HT-29 (cell line): ENCODE results near the gene SLC35A4. TPM values are rescaled to one million over a fixed set of nuclear protein-coding genes. Genes with fewer than 3 reads are reported as not detected.
"Not testable (repeated sequence)": the region's sequence is repeated elsewhere in the genome, so short reads cannot be mapped to it uniquely, and the experiment has no call there.

Experiments
- DNase-seq: peaks from one replicate; pipeline ENCODE4 v3.0.0-alpha.2; 2015; ENCODE audit warnings: low spot score
- total RNA-seq: library from RNA; depleted of rRNA; stranded (reverse); fragments of >200 nt; shearing (Covaris generic); gene quantifications from 2 replicates; pipeline ENCODE4 v1.2.3, GENCODE V29; 2014

Gene SLC35A4
- total RNA-seq, 1 experiment from 2014 or later, result 30.2 TPM

DNA sequence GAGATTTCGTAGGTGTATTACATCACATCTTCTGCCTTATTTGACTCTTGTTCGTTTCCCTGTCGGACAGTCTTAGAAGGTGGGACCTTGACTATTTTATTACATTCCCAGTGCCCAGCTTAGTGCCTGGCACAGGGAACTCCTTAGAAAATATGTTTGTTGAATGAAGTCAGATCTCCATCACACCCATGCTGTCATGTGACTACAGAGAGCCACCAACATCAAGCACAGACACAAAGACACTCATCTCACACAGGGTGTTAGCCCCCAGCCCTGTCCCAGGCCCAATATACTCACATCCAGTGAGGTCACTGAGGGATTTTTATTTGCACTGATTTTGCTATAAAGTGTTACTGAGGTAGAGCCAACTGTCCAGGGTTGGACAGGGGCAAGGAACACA is 6.7 kb upstream of the SLC35A4 start:
- DNase-seq, result no peak

DNA sequence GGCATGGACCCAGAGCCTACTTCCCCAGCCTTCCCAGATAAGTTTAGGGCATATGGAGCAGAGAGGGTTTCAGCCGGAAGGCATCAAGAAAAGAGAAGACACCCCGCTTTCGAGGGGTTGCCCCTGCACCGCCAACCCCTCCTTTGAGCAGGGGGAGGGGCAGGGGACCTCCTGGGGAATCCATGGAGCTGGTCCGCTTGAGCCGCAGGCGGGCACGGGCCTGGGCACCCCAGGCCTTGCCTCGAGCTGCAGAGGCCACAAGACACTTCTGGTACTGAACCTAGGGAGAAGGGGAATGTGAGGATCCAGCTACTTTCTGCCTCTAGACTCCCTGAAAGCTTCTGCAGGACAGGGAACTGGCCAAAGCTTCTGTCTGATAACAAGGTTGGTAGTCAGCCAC is 6.1 kb upstream of the SLC35A4 start:
- DNase-seq, result no peak

DNA sequence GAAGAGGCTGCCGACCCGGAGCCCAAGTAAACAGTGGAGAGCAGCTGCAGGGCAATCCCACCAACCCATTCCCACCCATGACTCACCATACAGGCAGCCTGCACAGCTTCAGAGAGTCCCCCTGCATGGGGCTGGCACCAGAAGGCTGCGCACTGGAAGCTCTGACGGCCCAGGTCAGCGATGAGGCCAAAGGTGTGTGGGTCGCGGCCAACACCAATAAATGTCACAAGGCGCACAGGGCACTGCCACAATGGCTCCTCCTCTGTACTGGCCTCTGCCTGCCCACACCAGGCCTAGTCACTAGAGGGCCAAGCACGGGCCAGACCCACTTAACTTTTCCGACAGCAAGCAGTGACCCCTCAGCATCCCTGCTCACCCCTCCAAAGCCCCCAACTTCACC is 4.4 kb upstream of the SLC35A4 start:
- no peak for DNase-seq

DNA sequence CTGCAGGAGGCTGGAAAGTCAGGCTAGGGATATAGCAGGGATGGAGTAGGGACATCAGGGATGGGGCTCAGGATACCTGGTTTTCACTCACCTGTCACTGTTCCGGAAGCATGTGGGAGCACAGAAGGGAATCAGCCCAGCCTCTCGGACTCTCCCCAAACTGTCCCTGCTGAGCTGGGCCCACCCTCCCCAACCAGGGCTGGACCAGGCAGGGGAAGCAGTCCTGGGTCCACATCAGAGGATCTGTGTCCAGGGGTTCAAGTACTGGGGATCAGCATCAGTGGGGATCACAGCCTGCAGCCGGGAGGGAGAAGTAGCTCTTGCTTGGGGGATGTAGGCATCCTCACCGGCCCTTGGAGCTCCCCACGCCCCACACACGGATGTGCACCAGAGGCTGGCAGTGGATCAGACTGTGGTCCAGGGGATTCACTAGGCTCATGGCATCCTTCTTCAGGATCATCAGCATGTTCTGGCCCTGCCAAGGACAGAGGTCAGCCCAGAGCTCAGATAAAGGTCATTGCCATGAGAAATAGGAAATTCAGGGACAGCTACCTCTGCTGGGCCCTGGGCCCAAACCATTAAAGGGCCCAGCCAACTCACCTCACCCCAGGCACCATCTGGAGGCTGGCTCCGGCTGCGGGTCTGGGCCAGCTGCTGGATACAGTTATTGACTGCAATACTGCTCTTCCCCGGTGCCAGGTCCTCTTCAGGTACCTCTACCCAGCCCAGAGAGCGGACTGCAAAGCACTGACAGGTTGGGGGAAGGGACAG is 2.7 kb upstream of the SLC35A4 start:
- no peak for DNase-seq

- DNase-seq, result no peak
Observed at GRCh38 chr5:140563596-140563995, 1.0 kb upstream of the SLC35A4 start.

DNA sequence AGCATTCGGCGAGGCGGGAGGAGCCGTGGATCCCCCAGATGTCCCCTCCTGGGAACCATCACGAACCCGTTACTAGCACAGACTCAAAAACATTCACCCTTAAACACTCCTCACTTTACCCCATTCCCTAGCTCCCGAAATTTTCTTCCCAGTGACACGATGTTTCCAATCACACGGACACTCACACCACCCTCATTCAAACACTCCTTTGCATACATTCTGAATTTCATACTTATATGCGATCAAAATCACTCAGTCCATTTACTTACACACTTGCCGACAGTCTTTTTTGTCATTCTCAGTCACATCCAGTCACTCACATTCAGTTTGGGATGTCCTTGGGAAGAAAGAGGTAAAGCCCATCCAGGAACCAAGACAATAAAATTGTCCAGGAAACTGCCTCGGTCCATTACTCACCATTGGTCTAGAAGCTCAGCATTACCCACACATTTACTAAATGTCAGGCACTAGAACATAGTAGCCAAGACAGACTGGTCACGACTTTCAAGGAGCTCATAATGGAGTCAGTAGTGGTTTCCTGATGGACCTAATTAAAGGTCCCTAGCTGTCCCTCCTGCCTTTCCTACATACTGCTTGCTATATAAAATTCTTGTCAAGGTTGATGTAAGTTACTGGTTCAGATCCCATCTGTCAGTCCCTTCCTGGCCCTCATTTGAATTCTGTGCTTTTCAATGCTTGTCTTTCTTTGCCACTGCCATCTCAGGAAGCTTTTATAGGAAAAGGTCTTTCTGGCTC is 574 bp downstream of the SLC35A4 start:
- peak; percentile 48 for DNase-seq

DNA sequence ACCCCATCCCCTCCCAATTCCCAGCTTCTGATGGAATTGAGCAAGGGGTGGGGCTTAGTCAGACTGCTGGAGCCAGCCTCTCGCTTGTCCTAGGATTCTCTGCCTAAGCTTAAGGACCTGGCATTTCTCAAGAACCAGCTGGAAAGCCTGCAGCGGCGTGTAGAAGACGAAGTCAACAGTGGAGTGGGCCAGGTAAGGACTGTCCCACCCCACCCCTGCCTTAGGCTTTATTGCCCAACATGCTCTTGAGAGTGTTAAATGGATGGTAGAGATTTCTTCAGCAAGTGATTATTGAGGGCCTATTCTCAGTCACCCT is 1.1 kb downstream of the SLC35A4 start:
- no peak for DNase-seq

- DNase-seq, result no peak
Observed at GRCh38 chr5:140566665-140567064, 2.0 kb downstream of the SLC35A4 start.

GRCh38 chr5:140567136-140567818 is 2.6 kb downstream of the SLC35A4 start:
- DNase-seq, result no peak

DNA sequence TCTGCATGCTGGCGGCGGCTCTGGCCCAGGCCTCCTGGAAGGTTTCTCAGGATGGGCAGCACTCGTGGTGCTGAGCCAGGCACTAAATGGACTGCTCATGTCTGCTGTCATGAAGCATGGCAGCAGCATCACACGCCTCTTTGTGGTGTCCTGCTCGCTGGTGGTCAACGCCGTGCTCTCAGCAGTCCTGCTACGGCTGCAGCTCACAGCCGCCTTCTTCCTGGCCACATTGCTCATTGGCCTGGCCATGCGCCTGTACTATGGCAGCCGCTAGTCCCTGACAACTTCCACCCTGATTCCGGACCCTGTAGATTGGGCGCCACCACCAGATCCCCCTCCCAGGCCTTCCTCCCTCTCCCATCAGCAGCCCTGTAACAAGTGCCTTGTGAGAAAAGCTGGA is 3.2 kb downstream of the SLC35A4 start:
- DNase-seq, result no peak

GRCh38 chr5:140568443-140569063 is 3.9 kb downstream of the SLC35A4 start:
- no peak for DNase-seq

GRCh38 chr5:140569197-140569596 is 4.6 kb downstream of the SLC35A4 start:
- no peak for DNase-seq

- no peak for DNase-seq
Observed at GRCh38 chr5:140570058-140570457, 5.4 kb downstream of the SLC35A4 start.

DNA sequence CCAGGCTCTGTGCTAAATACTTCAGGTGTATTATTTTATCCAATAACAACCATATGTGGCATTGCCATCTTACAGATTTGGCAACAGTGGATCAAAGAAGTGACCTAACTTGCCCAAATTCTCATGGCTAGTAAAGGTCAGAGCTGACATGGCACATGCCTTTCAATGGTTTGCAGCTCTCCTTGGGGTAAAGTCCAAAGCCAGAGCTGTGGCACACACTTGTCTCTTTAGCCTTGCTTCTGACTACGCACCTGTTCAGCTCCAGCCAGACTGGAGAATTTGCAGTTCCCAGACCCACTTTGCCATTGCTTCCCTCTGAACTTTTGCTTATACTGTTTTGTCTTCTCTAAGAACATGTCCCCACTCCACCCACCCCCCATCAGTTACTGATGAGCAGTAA is 5.9 kb downstream of the SLC35A4 start:
- no peak for DNase-seq

GRCh38 chr5:140571105-140571504 is 6.5 kb downstream of the SLC35A4 start:
- DNase-seq, result no peak

GRCh38 chr5:140573683-140574082 is 9.1 kb downstream of the SLC35A4 start:
- DNase-seq, result no peak

DNA sequence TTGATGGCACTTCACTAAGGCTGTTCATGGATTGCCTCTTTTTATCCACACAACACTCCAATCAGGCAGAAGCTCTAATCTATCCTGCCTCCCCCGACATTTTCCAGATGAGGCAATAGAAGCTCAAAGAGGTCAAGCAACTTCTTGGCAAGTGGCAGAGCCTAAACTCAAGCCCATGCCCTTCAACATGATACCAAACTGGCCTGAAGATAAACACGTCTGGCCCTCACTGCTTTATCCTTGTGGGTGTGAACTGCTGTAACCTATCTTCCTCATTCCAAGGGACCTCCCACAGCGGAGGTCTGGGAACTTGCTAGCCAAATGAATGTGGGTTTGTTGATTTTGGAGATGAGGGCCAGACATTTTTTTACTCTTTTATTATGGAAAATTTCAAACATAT is 9.5 kb downstream of the SLC35A4 start:
- DNase-seq, result no peak

DNA sequence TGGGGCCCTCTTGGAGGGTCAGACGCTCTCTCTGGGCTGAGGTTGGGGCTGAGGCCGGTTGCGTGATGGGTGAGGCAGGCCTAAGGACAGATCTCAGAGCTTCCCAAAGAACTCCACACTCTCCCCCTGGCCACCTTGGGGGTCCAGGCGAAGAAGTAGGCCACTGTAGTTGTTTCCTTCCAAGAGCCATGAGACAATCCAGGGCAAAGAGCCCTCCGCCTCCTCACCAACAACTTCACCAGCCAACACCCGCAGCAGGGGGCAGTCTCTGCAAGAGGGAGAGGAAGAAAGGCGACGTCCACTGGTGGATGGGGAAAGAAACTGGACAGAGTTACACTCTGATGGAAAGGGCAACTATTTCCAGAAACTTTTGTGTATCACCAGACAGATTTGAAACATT is 10.7 kb downstream of the SLC35A4 start:
- peak; percentile 77 for DNase-seq

GRCh38 chr5:140576776-140577201 is 12.2 kb downstream of the SLC35A4 start:
- DNase-seq, result no peak

GRCh38 chr5:140579188-140579747 is 14.6 kb downstream of the SLC35A4 start:
- not testable (repeated sequence) for DNase-seq

GRCh38 chr5:140587495-140587894 is 22.9 kb downstream of the SLC35A4 start:
- no peak for DNase-seq
